GM18870 (cell line): ENCODE results near the gene FNTB.

Source experiments
- ATAC-seq: cut with Tn5 transposase; IDR thresholded peaks from one replicate; pipeline ENCODE4 v1.9.1; 2021; ENCODE audit warnings: moderate library complexity; ENCODE audit not compliant: unreplicated experiment

FNTB gene

DNA sequence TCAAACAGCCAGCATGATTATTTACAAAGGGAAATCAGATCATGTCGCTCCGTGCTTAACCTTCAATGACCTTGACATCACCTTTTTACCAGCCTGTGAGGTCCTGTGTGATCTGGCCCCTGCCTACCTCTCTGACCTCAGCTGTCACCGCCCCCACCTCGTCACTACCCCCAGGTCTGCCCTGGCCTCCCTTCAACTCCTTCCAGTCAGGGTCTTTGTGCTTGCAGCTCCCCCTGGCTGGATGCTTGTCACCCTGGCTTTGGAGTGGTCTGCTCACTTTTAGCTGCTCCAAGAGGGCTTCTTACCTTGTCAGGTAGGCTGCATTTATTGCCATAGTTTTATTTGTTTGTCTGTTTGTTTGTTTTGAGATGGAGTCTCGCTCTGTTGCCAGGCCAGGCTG lies 123.8 kb downstream of the FNTB start:
- ATAC-seq, result no peak
